BE2C (cell line): Measurements from ENCODE around the gene OR2M3.

Experiments used
- DNase-seq: peaks from one replicate; pipeline ENCODE4 v3.0.0-alpha.2; 2020
- H3K27me3 ChIP-seq: fragments of 250-450 bp; sonication (Bioruptor Pico); 2 replicates; pipeline ENCODE4 v1.5.1; 2020; ENCODE audit warnings: mild to moderate bottlenecking
- H3K36me3 ChIP-seq: fragments of 250-450 bp; sonication (Bioruptor Pico); 2 replicates; pipeline ENCODE4 v1.5.1; 2020; ENCODE audit warnings: mild to moderate bottlenecking
- H3K4me1 ChIP-seq: fragments of 250-450 bp; sonication (Bioruptor Pico); 2 replicates; pipeline ENCODE4 v1.5.1; 2020
- H3K4me3 ChIP-seq: 2 replicates; pipeline ENCODE4 v1.5.1; 2011; ENCODE audit warnings: low read depth, low read length
- H3K9me3 ChIP-seq: fragments of 250-450 bp; sonication (Bioruptor Pico); 2 replicates; pipeline ENCODE4 v1.5.1; 2020
- CTCF ChIP-seq: IDR thresholded peaks from 2 replicates; pipeline ENCODE4 v1.5.1; 2012; ENCODE audit warnings: mild to moderate bottlenecking, low read depth, low read length

Gene OR2M3

DNA sequence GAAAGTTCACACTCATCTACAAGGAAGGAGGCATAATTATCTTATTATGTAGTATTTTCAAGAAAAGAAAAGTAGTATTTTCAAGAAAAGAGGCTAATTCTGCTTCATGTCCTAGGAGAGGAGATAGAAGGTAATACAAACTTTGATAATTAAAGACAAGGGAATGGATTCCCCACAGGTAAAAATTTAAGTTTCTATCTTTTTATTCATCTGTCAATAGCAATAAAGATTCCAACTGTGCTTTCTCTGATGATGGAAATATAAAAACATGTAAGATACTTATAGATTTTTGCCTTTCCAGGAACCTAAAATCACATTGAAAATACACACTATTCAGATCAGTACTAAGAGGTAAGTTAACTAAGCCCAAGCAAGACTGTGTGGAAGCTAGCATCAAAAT, 22.5 kb upstream of the OR2M3 start, which contains the start of gene OR2M2:
OR2M2 (plus strand) TSS at position 301 of the 400 bp plus-strand sequence. CDS start 5,165 bp downstream, outside the sequence.
- TF ChIP-seq CTCF = no peak
- Histone ChIP-seq H3K27me3 (no peaks in the 10 kb centered on the region), H3K4me1 (no peaks in the 10 kb centered on the region)

DNA sequence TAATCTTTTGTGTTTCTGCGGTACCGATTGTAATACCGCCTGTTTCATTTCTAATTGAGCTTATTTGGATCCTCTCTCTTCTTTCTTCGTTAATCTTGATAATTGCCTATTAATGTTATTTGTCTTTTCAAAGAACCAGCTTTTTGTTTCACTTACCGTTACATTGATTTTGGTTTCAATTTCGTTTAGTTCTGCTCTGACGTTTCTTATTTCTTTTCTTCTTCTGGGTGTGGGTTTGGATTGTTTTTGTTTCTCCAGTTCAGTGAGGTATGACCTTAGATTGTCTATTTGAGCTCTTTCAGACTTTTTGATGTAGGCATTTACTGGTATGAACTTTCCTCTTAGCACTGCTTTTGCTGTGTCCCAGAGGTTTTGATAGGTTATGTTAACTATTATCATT, 13.1 kb upstream of the OR2M3 start:
- Histone ChIP-seq H3K4me3 (no peak overlapping the region), H3K4me1 (no peaks in the 10 kb centered on the region), H3K9me3 (peaks cover 2% of the 10 kb centered on the region; the same call in 1 of the 2 replicates), H3K36me3 (no peaks in the 10 kb centered on the region), H3K27me3 (no peaks in the 10 kb centered on the region)
- no peak for DNase-seq
- no peak for TF ChIP-seq CTCF

More for the DNA sequence above, 22.5 kb upstream of the OR2M3 start, which contains the start of gene OR2M2:
- H3K4me3 ChIP-seq = no peak within 1 kb of the TSS
- H3K9me3 ChIP-seq = no peaks in the 10 kb centered on the region
- DNase-seq = no peak
- no peaks in the 10 kb centered on the region for H3K36me3 ChIP-seq

DNA sequence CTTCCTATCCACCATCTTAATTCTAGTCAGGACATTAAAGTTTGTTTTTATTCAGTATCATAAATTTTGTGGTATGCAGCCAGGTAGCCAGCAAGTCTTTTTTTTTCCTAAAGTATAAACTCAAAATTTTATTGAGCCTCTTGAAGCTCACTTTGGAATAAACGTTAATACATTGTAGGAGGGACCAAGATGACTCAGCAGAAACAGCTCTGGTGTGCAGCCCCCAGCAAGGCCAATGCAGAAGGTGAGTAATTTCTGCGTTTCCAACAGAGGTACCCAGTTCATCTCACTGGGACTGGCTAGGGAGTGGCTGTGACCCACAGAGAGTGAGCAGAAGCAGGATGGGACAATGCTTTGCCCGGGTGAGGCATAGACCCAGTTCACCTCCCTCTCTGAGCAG, 9.7 kb upstream of the OR2M3 start:
- Histone ChIP-seq H3K4me3 (no peak overlapping the region), H3K27me3 (no peaks in the 10 kb centered on the region), H3K9me3 (peaks cover 4% of the 10 kb centered on the region; the same call in 1 of the 2 replicates), H3K4me1 (no peaks in the 10 kb centered on the region), H3K36me3 (no peaks in the 10 kb centered on the region)
- TF ChIP-seq CTCF = no peak
- no peak for DNase-seq

GRCh38 chr1:248189026-248189425, 8.0 kb upstream of the OR2M3 start:
- Histone ChIP-seq H3K4me1 (no peaks in the 10 kb centered on the region), H3K27me3 (no peaks in the 10 kb centered on the region), H3K9me3 (peaks cover 4% of the 10 kb centered on the region; the same call in 1 of the 2 replicates), H3K36me3 (no peaks in the 10 kb centered on the region), H3K4me3 (no peak overlapping the region)
- TF ChIP-seq CTCF = no peak
- no peak for DNase-seq

GRCh38 chr1:248194117-248194516, 2.9 kb upstream of the OR2M3 start:
- no peaks in the 10 kb centered on the region for H3K36me3 ChIP-seq
- peaks cover under 1% of the 10 kb centered on the region; the same call in 1 of the 2 replicates for H3K9me3 ChIP-seq
- H3K4me3 ChIP-seq = no peak overlapping the region
- H3K4me1 ChIP-seq = no peaks in the 10 kb centered on the region
- no peak for DNase-seq
- TF ChIP-seq CTCF = no peak
- no peaks in the 10 kb centered on the region for H3K27me3 ChIP-seq

- H3K36me3 ChIP-seq = no peaks in the 10 kb centered on the region
- no peak for TF ChIP-seq CTCF
- no peak for DNase-seq
- no peaks in the 10 kb centered on the region for H3K27me3 ChIP-seq
- H3K9me3 ChIP-seq = no peaks in the 10 kb centered on the region
- H3K4me1 ChIP-seq = no peaks in the 10 kb centered on the region
- no peak overlapping the region for H3K4me3 ChIP-seq
These were observed 18.8 kb downstream of the OR2M3 start for GRCh38 chr1:248215880-248216279.
